HTERT RPE-1 (cell line): ENCODE results near the gene ZFP3.
"Not testable (repeated sequence)": the region's sequence is repeated elsewhere in the genome, so short reads cannot be mapped to it uniquely, and the experiment has no call there.

ENCODE experiments used
- in situ Hi-C: fragments of 300-500 bp; cut with MboI; formaldehyde crosslinking; loops from 4 replicates; pipeline ENCODE4 v1.14.3; 2020; ENCODE audit warnings: low sequenced_read_pairs

ZFP3 gene

GRCh38 chr17:5136580-5137412 lies 58.5 kb downstream of the ZFP3 start:
- in situ Hi-C loops: not testable (repeated sequence)

- in situ Hi-C loops: not testable (repeated sequence)
Observed at GRCh38 chr17:5137511-5138197, 59.4 kb downstream of the ZFP3 start.

- in situ Hi-C loops: not testable (repeated sequence)
Observed at GRCh38 chr17:5138198-5138544, 59.9 kb downstream of the ZFP3 start.

GRCh38 chr17:5138616-5139457 lies 60.6 kb downstream of the ZFP3 start:
- in situ Hi-C loops: no loop called here

GRCh38 chr17:5139458-5139732 lies 61.1 kb downstream of the ZFP3 start:
- in situ Hi-C loops: no loop called here

GRCh38 chr17:5142877-5143276 lies 64.6 kb downstream of the ZFP3 start:
- in situ Hi-C loops: not testable (repeated sequence)
